GM21717 (cell line): ENCODE results near the gene CSNK1E.
A peak's percentile ranks its signal among the peaks of the same experiment; 100 is the strongest.

Experiments used
- ATAC-seq: cut with Tn5 transposase; IDR thresholded peaks from one replicate; pipeline ENCODE4 v1.9.1; 2021; ENCODE audit warnings: mild to moderate bottlenecking, moderate library complexity; ENCODE audit not compliant: unreplicated experiment

The CSNK1E gene

DNA sequence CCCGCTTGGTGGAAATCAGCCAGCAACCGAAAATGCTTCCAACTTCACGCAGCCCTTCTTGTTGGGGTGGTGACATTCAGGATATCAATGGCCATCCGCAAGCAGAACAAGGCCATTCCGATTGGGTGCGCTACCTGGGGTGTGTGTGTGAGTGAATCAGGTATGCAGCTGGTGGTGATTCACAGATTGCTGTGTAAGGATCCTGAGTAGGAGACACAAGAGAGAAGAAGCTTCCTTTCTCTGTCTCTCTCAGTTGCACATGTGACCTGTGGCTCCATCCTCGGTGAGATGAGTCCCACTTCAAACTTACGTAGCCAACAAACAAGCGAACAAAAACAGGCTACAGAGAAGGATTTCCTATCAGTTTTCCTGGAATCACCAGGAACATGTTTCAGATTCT is 34.8 kb downstream of the CSNK1E start:
- ATAC-seq: no peak

DNA sequence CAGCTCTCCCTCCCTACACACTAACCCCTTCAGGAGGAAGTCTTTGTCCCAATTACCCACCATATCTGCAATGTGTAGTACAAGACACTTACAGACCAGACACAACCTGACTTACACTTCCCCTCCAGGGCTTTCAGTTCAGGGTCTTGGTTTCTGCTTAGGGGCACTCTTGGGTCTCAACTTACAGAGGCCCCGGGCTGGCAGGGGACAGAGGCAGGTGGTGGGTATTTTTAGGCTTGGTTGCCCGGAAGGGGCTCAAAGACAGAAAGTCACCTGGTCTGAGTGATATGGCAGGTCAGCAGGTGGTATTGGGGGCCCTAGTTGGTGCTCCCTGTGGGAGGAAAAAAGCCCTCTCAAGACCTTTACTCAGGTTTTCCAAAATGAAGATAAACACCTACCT is 41.1 kb downstream of the CSNK1E start:
- ATAC-seq: no peak

DNA sequence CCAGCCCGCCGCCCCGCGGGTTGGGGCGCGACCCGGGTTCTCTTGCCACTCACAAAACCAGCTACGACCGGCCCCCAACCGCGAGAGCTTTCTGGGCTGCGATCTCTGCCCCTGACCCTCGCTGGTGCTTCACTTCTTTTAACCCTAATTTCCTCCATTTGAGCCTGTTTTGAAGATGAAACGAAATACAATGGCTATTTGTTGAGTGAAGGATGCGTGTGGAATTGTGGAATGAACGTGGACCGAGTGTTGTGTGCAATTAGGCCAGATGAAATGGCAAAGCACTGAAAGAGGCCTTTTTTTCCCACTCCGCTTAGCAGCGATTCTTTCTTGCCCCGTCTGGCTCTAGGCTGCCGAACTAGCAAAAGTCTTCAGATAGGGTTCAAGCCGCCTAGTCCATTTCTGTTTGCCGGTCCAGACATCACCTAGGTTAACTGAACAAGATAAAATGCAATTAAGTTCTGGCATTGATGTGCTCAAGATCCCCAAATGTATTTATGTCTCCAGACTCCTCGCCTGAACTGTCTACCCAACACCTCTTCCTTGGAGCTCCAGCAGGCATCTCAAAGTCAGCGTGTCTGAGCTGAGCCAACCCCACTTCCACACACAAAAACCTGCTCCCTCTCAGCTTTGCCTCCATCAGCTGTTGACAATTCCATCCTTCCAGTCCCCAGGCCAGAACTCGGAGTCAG is 44.0 kb downstream of the CSNK1E start:
- no peak for ATAC-seq

DNA sequence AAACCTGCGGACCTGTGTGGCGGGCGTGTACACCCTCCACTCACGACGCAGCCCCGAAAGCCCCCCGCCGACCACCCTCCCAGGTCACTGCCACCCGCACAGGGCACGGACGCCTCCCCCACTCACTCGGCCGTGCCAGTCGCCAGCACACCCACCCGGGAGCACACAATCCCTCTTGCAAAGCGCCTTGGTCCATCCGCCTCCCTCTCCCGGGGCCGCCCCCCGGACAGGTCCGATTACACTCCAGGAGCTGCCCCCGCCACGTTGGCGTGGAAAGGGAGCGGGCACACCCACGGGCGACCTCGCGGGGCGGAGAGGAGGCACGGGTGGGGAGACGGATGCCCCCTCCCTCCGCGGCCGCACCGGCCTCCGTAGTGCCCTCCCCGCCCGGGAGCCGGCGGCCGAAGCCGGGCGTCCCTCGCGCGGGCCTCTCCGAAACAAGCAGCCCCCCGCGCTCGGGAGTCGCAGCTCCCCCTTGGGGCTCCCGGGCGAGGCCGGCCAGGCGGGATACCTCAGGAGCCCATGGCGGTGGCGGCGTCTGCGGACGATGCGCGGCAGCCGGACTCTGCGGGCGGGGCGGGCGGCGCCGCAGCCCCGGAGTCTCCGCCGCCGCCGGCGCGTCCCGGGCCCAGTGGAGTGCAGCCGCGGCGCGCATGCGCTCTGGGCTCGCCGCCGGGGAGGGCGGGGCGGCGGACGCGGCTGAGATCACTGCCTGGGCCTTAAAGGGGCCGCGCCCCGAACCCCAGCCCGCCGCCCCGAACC is 44.7 kb downstream of the CSNK1E start, which contains the start of gene TMEM184B:
Gene TMEM184B (minus strand): TSS at position 638 of the 762 bp plus-strand sequence. CDS start 25,049 bp downstream, outside the sequence.
- ATAC-seq: no peak

DNA sequence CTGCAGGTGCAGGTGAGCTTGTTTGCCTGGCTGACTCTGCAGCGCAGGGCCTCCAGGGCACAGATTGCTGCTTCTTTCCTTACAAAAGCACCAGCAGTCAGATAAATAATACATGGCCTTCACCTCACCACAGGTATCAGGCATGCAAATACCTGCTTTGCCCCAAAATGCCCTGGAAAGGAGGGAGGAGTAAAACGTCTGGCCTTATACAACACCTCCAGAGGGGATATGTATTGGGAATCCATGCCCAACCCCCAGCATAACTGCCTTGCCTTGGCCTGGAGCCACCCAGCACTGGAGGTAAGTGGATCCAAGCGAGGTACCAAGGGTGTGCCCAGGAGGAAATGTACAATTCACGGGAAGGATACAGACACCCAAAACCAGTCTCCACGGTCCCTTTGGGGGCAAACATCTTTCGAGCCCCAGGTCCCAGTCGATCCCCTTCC is 45.3 kb downstream of the CSNK1E start:
- no peak for ATAC-seq

DNA sequence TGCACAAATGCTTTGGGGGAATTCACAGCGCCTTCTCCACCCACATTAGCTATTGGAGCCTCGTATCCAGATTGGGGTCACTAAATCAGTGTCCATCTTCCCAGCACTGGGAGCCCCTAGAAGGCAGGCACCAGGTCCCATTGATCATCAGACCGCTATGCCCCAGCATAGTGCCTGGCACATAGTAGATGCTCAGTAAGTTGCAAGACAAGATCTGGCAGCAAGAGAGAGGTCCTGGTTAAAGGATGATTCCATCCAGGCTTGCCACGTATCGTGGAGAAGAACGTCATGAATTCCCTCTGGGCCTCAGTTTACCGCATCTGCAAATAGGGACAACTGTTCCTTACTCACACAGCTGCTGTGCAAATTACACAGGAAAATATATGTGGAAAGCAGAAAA is 46.1 kb downstream of the CSNK1E start:
- ATAC-seq: no peak

DNA sequence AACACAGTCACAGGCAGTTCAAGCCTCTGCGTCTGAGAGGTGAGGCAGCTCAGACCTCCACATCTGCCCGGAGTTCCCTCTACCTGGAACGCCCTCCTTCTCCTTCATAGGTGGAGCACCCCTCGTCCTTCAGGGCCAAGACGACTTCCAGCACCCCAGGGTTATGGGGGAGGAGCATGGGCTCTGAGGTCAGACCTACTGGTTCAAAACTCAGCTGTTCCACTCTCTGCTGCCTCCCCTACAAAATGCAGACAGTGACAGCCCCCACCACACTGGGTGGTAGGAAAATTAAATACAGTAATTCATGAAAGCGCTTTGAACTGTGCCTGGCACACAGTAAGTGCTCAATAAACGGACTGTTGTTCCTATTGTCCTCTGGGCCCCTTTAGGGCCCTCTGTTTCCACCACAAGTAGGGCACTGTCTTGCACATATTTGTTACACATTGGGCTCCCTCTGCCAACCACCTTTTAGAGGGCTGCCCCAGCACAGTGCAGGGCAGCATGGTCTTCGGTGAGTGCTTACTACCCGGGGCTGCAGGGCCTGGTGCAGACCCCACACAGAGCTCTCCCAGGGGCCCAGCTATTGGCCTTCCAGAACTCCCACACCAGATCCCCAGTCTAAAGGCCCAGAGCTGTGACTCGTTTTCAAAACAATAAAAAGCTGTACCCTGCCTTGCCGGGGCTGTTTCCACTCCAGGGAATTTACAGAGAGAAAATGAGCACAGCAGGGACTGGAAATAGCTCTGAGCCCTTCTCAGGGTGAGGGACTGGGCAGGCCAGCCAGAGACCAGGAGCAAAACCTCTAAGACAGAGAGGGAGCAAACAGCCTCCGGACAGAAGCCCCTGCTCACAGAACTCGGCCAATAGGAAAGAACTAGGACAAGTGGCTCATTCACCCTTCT is 46.9 kb downstream of the CSNK1E start:
- no peak for ATAC-seq

DNA sequence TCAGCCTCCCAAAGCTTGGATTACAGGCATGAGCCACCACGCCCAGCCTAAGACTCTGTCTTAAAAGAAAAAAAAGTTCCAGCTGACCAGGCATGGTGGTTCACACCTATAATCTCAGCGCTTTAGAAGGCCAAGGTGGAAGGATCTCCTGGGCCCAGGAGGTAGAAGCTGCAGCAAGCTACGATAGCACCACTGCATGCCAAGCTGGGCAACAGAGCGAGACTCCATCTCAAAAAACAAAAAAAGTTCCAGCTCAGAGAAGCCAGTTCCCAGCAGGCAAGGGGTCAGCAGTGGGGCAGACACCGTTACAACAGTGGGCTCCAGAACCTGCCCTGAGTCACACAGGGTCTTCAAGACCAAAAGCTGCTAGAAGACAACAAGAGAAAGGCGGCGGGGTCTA is 47.8 kb downstream of the CSNK1E start:
- ATAC-seq: no peak

DNA sequence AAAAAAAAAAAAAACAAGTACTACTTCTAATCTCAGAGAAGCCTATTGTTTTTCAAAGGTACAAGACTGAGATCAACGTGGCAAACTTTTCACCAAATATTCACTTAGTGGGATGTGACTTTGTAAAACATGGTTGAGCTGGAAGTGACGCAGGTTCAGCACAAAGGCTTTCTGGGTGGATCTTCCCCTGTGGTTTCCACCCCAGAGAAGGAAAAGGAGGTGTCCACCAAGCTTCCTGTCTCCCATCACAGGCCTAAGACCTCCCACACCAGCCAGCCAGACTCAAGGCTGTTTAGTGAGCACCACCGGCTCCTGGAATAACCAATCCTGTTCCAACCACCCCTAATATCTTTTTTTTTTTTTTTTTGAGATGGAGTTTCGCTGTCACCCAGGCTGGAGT is 50.1 kb downstream of the CSNK1E start:
- no peak for ATAC-seq

DNA sequence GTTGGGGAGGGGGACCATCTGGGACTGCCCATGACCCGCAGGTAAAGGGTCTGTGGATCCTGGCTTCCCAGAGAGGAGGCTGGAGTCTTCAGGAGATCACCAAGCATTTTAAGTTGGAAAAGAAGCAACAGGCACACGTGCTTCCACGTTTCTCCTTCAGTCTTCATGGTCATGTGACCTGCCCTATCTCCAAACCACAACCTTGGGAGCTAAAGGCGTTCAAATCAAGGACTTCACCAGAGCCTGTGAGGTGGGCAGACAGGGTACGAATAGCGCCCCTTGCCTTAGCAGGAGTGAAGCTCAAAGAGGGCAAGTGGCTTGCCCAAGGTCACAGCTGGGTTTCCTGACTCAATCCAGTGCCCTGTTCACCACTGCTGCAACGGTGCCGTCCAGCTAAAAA is 51.1 kb downstream of the CSNK1E start:
- no peak for ATAC-seq

DNA sequence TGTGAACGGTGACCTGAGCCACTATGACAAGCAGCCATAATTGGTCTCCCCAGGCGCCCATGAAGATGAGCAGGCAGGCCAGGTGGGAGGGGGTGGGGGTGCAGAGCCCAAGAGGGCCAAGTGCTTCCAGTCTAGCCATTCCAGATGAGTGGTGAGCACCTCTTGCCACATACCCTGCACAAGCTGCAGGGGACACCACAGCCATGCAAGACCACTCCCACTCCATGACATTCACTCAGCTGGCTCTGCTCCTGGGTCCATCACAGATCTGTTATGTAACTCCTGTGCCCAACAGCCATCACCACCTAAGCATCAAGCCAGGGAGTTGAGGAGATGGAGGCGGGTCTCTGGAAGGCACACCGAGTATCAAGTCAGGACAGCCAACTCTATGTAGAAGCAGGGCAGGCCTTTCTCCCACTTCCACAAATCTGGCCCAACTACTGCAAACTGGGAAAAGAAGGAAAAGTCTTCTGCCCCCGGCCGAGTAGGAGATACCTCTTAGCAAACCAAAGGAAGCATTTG is 52.9 kb downstream of the CSNK1E start:
- ATAC-seq: no peak

DNA sequence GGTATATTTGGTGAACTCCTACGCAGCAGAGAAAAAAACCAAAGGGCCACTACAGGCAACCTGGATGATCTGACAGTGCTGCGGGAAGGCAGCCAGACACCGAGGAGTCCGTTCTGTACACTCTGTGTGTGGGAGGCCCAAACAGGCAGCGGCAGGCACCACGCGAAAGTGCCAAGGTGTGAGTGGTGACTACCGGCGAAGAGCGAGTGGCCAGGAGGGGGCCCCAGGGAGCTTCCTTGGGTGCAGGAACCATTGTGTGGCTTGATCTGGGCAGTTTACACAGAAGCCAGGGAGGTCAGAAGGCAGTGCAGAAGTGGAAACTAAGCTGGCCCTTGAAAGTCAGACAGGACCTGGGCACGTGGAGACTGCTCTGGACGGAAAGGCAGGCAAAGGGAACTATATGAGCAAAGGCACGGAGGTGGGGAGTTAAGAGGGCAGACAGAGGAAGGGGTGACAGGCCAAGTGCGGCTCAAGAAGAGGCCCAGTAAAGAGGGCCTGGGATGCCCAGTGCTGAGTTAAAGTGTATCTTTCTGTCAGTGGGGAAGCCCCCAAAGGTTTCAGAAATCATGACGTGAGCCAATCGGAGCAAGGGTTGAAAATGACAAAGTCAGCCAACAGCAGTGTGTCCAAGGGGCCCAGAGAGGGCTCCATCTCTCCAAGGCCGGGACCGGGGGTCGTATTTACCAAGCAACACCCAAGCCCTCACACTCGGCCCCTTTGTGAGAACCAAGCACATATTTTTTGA is 55.0 kb downstream of the CSNK1E start:
- no peak for ATAC-seq

DNA sequence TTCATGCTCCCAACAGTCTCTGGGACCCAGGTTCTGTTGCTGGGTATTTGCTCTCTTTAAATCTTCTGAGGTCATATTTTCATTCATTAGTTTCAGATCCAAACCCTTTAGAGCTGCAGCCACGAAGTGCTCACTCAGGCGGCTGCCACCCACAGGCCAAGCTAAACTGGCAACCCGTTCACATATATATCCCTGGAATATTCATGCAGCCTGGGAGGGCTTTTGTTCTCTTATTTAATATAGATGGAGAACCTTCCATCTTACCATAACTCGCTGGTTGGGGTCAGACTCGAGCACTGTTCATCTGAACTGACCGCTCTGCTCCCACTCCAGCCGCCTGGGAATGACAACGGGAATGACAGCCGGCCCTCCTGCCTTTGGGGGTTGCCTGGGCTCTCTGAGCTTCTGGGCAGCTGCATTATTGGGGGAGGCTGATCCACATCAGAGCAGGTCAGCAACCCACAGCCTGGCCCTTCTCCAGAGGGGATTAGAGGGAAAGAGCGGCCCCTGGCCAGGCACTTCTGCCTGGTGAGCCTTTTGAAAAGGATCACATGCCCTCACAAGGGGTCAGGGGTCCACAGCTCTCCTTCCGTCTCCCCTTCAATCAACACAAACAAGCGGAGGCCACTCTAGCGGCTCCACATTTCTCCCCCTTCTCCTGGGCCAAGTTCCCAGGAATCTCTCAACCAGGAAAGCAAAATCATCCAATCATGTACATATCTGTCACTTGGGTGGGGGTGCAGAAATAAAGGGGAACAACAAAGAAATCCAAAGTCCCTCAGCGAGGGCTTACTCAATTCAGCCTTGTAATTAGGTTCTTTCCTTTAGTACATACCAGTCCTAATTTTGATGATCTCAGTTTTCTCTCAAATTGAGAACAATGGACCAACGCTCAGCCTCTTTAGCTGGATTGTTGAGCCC is 56.2 kb downstream of the CSNK1E start:
- ATAC-seq: peak; percentile 18

DNA sequence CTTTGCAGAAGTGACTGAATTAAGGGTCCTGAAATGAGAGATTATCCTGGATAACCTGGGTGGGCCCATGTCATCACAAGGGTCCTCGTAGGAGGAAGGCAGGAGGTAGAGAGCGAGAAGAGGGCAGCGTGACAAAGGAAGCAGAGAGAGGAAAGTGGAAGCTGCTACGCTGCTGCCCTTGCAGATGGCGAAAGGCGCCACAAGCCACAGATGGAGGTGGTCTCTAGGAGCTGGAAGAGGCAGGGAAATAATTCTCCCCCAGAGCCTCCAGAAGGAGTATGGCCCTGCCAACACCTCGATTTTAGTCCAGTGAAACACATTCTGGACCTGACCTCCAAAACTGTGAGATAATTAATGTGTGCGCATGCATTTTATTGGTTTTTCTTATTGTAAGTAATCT is 57.9 kb downstream of the CSNK1E start:
- no peak for ATAC-seq

DNA sequence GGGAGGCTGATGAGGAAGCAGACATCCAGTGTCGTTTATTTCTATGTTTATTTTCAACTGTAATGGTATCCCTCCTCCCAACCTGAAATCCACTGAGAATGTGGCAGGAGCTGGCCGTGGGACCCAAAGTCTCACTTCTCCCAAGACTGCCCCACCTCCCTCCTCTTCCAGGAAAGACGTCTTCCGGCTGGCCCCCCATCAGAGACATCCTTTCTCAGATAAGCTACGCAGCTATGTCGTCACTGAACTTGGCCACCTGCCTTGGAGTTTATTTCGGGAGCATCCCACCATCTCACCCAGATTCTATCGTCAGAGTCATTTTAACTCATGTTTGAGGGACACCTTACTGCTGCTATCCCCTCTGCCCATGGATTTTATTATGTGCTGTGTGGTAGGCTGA is 58.3 kb downstream of the CSNK1E start:
- ATAC-seq: no peak

DNA sequence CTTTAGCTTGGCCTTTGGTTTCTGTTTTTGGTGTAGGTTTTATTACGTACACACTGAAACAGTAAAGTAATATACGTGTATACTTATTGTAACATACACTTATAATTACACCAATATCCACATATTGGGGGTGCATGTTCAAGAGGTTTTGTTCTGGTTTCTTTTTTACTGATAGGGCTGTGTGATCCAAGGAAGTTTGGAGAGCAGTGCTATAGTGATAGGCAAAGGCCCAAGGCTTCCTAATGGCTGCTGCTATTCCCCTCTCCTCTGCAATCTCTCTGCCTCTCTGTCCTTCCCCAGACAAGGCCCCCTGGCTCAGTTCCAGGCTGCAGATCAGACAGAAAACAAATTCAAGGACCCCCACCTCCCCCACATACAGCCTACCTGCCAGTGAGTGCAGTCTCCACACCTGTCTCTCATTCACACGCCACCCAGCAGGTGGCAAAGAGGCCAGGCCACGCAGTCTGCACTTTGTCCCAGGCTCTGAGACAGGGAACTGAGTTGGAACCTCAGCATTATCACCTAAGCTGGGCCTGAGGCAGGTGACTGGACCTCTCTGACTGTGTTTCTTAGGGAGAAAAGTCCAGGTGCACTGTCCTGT is 59.5 kb downstream of the CSNK1E start:
- no peak for ATAC-seq

DNA sequence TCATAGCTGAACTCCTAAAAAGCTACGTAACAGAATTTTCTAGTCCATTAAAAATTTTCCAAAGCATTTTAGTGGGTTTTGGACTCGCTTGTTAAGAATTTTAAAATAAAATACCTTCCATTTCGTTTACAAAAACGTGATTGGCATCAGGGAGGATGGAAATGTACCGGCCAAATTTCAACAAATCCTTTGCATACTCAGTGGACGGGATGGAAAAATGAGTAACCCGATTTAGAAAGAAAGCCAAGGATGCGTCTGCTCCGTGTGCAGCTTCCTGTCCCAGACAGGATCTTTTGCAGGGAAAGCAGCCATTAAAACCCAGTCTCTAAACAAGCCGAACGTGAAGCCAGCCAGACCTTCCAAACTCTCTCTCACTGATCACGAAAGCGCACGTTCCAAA is 60.1 kb downstream of the CSNK1E start:
- no peak for ATAC-seq

DNA sequence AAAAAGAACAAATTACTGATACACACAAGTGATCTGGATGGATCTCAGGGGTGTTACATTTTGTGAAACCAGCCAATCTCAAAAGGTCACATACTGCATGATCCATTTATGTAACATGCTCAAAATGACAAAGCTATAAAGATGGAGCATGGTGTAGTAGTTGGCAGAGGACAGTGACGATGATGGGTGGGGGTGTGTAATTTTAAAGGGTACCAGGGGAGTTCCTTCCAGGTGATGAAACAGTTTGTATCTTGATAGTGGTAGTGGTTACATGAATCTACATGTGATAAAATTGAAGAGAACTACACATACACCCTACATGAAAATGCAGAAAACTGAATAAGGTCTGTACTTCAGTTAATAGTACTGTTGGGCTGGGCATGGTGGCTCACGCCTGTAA is 61.5 kb downstream of the CSNK1E start:
- ATAC-seq: no peak

DNA sequence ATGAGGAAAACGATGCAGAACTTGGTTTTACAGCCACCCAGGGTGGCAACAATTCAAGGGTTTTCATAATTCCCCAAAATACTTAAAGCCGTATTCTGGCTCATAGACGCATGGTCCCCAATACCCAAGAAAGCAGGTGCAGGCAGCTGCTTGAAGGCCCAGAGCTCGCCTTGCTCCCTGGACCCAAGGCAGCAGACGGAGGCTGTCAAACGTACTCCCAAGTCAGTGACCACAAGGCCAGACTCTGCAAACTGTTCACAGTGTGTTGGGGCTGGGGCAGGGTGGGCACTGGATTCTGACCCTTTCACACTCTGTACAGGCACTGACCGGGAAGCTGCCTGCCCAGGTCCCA is 65.9 kb downstream of the CSNK1E start:
- no peak for ATAC-seq
